ENCODE data around the gene SLC24A5.

DNA sequence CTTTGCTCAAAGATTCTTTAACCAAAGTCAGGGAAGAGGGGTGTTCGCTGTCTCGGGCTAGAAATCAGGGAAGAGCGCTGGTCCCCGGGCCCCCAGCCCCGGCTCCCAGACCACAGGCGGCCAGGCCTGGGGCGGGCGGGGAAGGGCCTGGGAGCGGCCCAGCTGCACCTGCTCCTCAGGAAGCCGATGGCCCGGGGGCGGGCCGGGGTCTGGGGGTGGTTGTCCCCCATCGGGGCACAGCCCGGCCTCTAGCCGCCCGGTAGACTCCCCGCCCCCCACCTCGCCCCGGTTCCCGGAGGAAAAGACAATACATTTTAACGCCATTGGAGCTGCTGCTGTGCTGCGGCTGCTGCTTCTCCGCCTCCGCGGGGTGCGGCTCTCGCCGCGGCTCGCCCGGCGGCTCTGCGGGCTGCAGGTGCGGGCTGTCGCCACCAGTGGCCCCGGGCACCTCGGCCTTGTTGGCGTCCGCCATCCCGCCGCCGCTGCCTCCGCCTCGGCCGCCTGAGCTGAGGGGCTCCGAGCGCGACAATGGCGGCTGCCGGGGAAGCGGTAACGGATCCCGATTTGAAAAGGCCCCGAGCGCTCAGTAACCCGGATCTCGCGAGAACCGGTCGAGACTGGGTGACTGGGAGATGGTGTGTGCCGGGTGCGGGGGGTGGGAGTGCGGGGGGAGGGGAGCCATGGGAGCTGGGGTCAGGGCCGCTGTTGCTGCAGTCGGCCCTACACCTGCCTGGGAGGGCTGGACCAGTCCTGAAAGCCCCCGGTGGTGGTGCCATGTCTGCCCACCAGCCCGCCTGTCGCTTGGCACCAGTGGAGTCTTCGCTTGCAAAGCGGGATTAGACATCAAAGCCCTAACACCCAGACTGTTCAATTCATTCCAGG lies 57.2 kb downstream of the SLC24A5 start, which contains the start of gene MYEF2:
- TF ChIP-seq SMC3 (IDR thresholded peaks at IDR 0.05; ENCODE audit: low read depth, low read length) (no peak), POLR2A (IDR thresholded peaks at IDR 0.05; ENCODE audit: low read depth, low read length) (no peak; the same call in 1 of the 2 replicates), RCOR1 (IDR thresholded peaks at IDR 0.05; ENCODE audit: insufficient replicate concordance, low read length) (no peak), RAD21 (IDR thresholded peaks at IDR 0.05; ENCODE audit: low read length) (no peak), RFX5 (IDR thresholded peaks at IDR 0.05; ENCODE audit: low read depth, low read length) (no peak), NFE2L2 (IDR thresholded peaks at IDR 0.05; ENCODE audit: low read depth, low read length) (no peak), CEBPB (IDR thresholded peaks at IDR 0.05; ENCODE audit: low read depth, low read length) (no peak)
- TF ChIP-seq, protein P1, sequence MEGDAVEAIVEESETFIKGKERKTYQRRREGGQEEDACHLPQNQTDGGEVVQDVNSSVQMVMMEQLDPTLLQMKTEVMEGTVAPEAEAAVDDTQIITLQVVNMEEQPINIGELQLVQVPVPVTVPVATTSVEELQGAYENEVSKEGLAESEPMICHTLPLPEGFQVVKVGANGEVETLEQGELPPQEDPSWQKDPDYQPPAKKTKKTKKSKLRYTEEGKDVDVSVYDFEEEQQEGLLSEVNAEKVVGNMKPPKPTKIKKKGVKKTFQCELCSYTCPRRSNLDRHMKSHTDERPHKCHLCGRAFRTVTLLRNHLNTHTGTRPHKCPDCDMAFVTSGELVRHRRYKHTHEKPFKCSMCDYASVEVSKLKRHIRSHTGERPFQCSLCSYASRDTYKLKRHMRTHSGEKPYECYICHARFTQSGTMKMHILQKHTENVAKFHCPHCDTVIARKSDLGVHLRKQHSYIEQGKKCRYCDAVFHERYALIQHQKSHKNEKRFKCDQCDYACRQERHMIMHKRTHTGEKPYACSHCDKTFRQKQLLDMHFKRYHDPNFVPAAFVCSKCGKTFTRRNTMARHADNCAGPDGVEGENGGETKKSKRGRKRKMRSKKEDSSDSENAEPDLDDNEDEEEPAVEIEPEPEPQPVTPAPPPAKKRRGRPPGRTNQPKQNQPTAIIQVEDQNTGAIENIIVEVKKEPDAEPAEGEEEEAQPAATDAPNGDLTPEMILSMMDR (conservative IDR thresholded peaks at IDR 0.05; ENCODE audit: low read depth, low read length) = no peak
- TF ChIP-seq, protein P2, sequence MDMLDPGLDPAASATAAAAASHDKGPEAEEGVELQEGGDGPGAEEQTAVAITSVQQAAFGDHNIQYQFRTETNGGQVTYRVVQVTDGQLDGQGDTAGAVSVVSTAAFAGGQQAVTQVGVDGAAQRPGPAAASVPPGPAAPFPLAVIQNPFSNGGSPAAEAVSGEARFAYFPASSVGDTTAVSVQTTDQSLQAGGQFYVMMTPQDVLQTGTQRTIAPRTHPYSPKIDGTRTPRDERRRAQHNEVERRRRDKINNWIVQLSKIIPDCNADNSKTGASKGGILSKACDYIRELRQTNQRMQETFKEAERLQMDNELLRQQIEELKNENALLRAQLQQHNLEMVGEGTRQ (IDR thresholded peaks at IDR 0.05; ENCODE audit: low read depth, low read length) = no peak
- TF ChIP-seq, protein P3, sequence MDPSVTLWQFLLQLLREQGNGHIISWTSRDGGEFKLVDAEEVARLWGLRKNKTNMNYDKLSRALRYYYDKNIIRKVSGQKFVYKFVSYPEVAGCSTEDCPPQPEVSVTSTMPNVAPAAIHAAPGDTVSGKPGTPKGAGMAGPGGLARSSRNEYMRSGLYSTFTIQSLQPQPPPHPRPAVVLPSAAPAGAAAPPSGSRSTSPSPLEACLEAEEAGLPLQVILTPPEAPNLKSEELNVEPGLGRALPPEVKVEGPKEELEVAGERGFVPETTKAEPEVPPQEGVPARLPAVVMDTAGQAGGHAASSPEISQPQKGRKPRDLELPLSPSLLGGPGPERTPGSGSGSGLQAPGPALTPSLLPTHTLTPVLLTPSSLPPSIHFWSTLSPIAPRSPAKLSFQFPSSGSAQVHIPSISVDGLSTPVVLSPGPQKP (IDR thresholded peaks at IDR 0.05; ENCODE audit: borderline replicate concordance, low read depth, low read length) = no peak
